ENCODE data around the gene EFNA5.
"Not testable (repeated sequence)": the region's sequence is repeated elsewhere in the genome, so short reads cannot be mapped to it uniquely, and the experiment has no call there.

Gene EFNA5

GRCh38 chr5:107449369-107449768, 221.4 kb downstream of the EFNA5 start:
- no peak for DNase-seq

DNA sequence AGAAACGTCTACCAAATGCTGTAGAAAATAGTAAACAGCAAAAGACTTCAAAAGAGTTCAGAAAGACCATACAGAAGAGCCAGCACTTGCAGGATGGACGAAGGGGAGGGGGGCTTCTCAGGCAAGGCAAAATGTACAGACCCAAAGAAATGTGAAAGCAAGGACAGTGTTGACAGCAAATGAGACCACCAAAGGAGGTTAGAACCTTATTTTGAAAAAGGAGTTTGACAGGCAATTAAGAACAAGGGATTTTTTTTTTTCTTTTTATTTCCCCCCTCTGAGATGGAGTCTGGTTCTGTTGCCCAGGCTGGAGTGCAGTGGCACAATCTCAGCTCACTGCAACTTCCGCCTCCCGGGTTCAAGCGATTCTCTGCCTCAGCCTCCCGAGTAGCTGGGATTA, 223.2 kb downstream of the EFNA5 start:
- no peak for DNase-seq

- DNase-seq: no peak
Measured at GRCh38 chr5:107446972-107447371, 223.8 kb downstream of the EFNA5 start.

- no peak for DNase-seq
Measured at GRCh38 chr5:107444300-107444699, 226.4 kb downstream of the EFNA5 start.

- DNase-seq: no peak
Measured at GRCh38 chr5:107443897-107444296, 226.8 kb downstream of the EFNA5 start.

GRCh38 chr5:107442452-107442851, 228.3 kb downstream of the EFNA5 start:
- DNase-seq: no peak

DNA sequence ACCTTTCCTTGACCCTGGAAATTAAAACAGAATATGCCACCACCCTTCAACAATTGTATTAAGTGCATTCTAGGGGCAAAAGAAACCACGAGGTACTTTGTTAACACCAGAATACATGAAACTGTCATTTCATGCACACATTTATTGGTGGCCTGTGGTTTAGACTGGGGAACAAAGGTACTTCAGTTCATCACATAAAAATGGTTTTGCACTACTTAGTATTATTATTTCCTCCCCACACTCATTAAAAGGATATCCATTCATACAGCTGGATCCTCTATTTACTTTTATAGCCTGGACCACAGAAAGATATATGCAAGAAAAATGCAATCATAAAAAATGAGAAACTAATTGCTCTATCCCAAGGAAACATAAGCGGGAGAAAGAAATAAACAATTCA, 230.9 kb downstream of the EFNA5 start:
- DNase-seq: no peak

DNA sequence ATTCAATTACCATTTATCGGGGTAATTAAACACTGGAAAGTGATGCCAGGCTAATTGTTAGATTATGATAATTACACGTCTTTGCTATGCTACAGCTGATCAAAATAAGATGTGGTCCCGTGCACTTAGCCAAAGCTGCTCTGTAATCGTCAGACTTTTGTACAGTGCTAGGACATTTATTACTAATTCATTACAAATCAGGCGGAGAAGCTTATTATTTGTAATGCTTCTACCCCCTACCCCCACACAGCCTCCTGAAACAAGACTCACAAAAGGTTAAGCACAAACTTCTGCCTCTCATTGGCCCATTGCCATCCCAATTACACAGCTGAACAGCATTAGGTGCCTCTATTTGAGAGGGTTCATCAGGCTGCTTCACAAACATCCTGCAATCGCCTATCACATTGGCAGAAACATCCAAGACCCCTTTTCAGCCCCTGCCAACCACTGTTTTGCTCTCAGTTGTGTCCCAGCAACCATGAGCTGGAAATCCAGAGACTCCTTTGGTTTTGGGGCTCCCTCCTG, 232.7 kb downstream of the EFNA5 start:
- DNase-seq: no peak

- DNase-seq: no peak
Measured at GRCh38 chr5:107437154-107437553, 233.6 kb downstream of the EFNA5 start.

DNA sequence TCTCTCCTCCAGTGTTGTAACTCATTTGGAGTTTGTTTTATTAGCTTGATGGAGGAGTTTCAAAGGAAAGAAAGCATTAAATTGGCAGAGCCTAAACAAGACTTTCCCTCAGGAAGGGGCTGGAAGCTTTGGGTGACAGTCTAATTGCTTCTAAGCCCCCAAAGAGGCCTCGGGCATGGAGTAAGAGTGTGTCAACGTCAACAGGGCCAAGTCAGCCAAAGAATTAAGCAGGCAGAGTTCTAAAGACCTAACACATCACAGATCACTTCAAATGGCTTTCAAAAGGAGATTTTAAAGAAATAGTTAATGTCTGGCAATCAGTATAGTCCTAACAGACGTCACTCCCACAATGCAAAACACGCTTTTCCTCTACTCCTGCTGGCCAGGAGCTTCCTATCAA, 234.5 kb downstream of the EFNA5 start:
- no peak for DNase-seq

- DNase-seq: no peak
Measured at GRCh38 chr5:107435061-107435460, 235.7 kb downstream of the EFNA5 start.

GRCh38 chr5:107433646-107434045, 237.1 kb downstream of the EFNA5 start:
- not testable (repeated sequence) for DNase-seq

GRCh38 chr5:107431998-107432397, 238.7 kb downstream of the EFNA5 start:
- DNase-seq: no peak

DNA sequence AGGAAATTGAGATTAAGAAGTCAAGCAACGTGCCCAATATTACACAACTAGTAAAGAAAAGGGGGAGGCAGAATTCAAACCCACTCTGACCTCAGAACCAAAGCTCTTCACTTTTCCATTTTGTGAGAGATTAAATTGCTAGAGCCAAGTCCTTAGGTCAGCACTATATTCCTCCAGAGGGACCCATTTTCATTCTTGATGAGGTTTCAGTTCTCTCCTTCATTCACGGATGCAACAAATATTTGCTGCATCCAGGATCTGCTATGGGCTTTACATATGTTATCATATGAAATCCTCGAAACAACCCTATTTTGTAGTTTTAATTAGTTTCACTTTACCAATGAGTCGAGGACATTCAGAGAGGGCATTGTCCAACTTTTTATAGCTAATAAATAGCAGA, 239.2 kb downstream of the EFNA5 start:
- no peak for DNase-seq

DNA sequence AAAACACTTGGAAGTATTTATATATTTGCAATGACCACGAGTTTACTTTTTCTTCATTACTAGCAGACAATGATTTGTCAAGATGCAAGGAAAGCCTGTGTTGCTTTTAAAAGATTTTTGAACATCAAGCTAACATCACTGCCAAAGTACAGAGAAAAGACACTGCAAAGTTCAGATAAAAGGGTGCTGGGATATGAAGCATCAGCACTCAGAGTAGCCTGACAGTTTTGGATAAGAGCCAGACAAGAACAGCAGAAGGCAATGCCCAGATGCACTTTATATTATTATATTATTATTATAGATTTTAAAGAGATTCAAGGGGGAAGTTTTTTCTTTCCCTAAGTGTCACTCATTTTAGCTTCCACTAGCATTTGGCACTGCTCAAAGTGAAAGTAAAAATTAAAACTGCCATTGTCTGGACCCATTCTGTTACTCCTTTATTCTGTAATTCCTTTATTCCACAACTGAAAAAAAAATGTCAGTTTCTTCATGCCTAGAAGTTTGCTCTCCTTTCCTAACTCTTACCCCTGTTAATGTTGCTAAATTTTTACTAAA, 240.6 kb downstream of the EFNA5 start:
- DNase-seq: no peak

GRCh38 chr5:107428303-107428813, 242.4 kb downstream of the EFNA5 start:
- DNase-seq: no peak

DNA sequence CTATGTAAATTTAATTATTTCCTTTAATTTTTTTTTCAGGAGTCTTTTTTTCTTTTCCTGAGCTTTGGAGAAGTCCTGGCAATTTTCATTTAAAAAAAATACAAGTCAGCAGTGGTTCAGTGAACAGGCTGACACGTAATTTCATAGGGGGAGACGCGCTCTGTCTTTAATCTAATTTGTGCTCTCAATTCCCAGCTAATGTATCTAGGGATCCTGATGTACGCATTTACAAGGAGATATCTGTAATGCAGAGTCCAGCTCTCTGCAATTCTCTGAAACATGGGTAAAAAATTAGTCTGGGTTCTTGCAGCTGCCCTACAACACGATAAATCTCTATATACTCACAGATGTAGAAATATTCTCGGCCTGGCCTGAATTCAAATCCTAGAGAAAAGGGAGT, 243.9 kb downstream of the EFNA5 start:
- DNase-seq: no peak

DNA sequence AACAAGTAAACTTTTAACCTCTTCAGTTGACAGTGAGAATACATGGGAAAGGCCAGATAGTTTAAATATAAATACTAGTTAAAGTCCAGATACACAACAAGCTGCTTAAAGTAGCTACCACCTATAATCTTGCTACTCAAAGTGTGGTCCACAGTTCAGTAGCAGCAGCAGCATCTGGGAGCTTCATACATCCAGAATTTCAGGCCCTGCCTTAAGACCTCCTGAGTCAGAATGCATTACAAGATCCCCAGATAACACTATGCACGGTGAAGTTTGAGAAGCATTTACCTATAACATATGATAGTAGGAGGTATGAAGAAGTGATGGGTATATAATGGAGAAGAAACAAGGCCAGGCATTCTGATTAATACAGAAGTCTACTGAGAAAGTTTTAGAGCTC, 244.5 kb downstream of the EFNA5 start:
- DNase-seq: no peak

DNA sequence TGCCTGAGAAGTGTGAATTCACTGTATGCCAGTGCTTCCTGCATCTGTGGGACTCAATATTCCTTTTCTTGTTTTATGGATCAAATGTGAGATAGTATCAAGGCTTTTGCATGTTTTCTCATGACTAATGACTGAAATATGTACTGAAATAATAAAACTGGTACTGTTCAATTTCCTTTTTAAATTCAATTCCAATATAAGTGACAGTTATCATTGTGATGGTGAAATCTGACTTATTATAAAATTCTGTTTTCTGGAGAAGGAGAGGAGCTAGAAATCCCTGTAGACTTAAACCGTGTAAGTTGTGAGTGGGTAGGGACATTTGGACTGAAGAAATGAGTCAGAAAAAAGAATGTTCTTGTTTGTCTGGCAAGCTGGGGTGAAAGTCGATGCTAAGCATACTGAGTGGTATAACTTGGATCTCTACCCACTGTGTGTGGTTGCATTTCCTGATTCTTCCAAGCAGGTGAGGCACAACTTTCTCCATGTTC, 245.2 kb downstream of the EFNA5 start:
- no peak for DNase-seq

DNA sequence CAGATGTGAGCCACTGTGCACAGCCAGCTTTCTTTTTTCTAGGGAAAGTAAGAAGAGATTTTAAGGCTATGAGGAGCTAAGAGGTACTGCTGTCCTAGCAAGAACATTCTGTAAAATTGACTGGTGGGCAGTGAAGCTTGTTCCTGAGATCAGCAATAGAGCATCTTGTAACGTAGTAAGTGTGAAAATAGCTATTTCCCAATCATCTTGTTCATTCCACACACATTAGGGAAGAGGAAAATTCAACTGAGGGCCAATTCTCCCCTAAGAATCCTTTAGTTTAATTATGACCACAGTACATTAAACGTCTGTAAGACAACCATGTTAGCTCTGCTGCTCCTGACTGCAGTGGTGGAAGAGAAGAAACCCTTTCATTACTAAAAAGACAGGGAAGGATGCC, 246.2 kb downstream of the EFNA5 start:
- no peak for DNase-seq

DNA sequence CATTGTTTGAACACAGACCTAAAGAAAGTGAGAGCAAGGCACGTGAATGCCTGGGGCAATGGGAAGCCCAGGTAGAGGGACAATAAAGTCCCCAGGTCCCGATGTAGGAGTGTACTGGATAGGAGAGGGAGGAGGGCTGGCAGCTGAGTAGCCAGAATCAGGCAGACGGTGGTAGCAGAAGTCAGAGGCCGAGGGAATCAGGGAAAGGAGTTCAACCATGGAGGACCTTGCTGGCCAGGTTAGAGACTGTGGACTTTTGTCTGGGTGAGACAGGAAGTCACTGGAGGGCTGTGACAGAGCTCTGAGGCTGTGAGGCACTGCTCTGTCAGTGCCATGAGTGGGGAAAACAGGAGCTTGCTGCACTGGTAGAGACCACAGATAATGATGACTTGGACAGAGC, 248.2 kb downstream of the EFNA5 start:
- no peak for DNase-seq

- no peak for DNase-seq
Measured at GRCh38 chr5:107419498-107419897, 251.2 kb downstream of the EFNA5 start.

- DNase-seq: no peak
Measured at GRCh38 chr5:107418902-107419301, 251.8 kb downstream of the EFNA5 start.

GRCh38 chr5:107418071-107418470, 252.7 kb downstream of the EFNA5 start:
- no peak for DNase-seq

DNA sequence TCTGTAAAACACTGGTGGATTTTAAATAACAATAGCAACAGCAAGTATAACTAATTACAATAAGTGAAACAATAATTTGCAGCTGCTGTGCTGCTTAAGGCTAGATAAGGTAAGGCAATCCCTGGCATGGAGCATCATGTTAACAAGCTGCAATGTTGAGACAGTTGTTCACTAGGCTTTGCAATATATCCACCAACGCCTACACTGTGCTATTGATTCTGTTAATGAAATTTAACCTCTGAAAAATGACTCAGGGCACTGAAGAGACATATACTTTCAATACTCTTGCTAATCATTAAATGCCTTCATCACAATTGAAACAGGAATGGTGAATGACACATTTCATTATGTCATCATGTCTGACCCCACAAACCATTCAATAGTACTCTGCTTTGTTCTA, 255.0 kb downstream of the EFNA5 start:
- no peak for DNase-seq

Measured in NCI-H2029 treated with DMSO at 0.1 percent for 48 hours (cell line).